A673 (cell line): ENCODE results near the gene CNTN2.

Source experiments
- EZH2 ChIP-seq: fragments of 200-600 bp; sonication (generic); IDR thresholded peaks from 2 replicates; pipeline ENCODE4 v1.6.1; 2017; ENCODE audit warnings: borderline replicate concordance, low read depth, mild to moderate bottlenecking, mixed read lengths, antibody characterized with exemption, low read length; ENCODE audit not compliant: poor library complexity, severe bottlenecking
- TF ChIP-seq, protein P1 (sequence below): fragments of 300-800, 200-600 bp; sonication (generic); conservative IDR thresholded peaks from 2 replicates; pipeline ENCODE4 v1.5.1; 2017; ENCODE audit warnings: low read depth, mild to moderate bottlenecking, antibody characterized with exemption, low read length, moderate library complexity, mixed read lengths

DNA sequence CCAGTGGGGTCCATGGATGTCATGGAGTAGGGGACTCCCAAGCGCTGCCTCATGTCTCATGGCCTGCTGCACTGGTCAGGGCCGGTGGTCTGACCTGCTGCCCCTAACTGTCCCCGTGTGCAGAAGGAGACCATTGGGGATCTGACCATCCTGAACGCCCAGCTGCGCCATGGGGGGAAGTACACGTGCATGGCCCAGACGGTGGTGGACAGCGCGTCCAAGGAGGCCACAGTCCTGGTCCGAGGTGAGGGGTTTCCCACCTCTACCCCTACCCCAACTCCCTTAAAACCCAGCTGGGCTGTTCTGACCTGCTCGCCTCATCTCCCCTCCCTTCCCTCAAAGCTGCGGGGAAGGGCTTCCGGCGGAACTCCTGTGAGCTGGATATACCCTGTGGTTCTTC, 22.7 kb downstream of the CNTN2 start:
- TF ChIP-seq, protein P1, sequence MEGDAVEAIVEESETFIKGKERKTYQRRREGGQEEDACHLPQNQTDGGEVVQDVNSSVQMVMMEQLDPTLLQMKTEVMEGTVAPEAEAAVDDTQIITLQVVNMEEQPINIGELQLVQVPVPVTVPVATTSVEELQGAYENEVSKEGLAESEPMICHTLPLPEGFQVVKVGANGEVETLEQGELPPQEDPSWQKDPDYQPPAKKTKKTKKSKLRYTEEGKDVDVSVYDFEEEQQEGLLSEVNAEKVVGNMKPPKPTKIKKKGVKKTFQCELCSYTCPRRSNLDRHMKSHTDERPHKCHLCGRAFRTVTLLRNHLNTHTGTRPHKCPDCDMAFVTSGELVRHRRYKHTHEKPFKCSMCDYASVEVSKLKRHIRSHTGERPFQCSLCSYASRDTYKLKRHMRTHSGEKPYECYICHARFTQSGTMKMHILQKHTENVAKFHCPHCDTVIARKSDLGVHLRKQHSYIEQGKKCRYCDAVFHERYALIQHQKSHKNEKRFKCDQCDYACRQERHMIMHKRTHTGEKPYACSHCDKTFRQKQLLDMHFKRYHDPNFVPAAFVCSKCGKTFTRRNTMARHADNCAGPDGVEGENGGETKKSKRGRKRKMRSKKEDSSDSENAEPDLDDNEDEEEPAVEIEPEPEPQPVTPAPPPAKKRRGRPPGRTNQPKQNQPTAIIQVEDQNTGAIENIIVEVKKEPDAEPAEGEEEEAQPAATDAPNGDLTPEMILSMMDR = no peak
- no peak for TF ChIP-seq EZH2
